ENCODE results near the gene GPR160.

- TF ChIP-seq CTCF (IDR thresholded peaks at IDR 0.05), result no peak
- no peak for TF ChIP-seq POLR2A (IDR thresholded peaks at IDR 0.05)
Observed at GRCh38 chr3:170100944-170101343, 63.1 kb downstream of the GPR160 start.

Measured in tibial nerve (tissue), 3 donors.